Ascending aorta (tissue), 2 donors: ENCODE data around the gene CCDC124. TPM values are rescaled to one million over a fixed set of nuclear protein-coding genes. Genes with fewer than 3 reads are reported as not detected.

ENCODE experiments used
- DNase-seq, 2 donors: peaks; one replicate each; pipeline ENCODE4 v3.0.0-alpha.2; 2019; ENCODE audit warnings: low spot score in 2 of 2
- H3K27ac ChIP-seq, 2 donors: fragments of 200-600 bp; sonication (generic); one replicate each; pipeline ENCODE4 v1.5.1; 2016 to 2017; ENCODE audit warnings: mild to moderate bottlenecking in 1 of 2
- H3K27me3 ChIP-seq: fragments of 200-600 bp; sonication (generic); one replicate; pipeline ENCODE4 v1.5.1; 2017
- H3K36me3 ChIP-seq, 2 donors: fragments of 200-600 bp; sonication (generic); one replicate each; pipeline ENCODE4 v1.5.1; 2016
- H3K4me1 ChIP-seq, 2 donors: fragments of 200-600 bp; sonication (generic); one replicate each; pipeline ENCODE4 v1.5.1; 2016 to 2017; ENCODE audit warnings: mild to moderate bottlenecking in 1 of 2
- H3K4me3 ChIP-seq, 2 donors: fragments of 200-600 bp; sonication (generic); one replicate each; pipeline ENCODE4 v1.5.1; 2016 to 2017; ENCODE audit warnings: mild to moderate bottlenecking in 1 of 2
- H3K9me3 ChIP-seq, 2 donors: fragments of 200-600 bp; sonication (generic); one replicate each; pipeline ENCODE4 v1.5.1; 2016
- intact Hi-C: fragments of 100-400 bp; cut with DNase I; formaldehyde crosslinking; loops from one replicate; pipeline ENCODE4 v1.15.1; 2023
- total RNA-seq: library from RNA; depleted of rRNA; stranded (reverse); fragments of >200 nt; gene quantifications from one replicate; pipeline ENCODE4 v1.1.0, GENCODE V29; 2016
- TF ChIP-seq, protein P1 (sequence below), 3 experiments: fragments of 200-600 bp in 2 of 3; fragments of 450-650 bp in 1 of 3; sonication (generic) in 2 of 3; IDR thresholded peaks; one replicate each; pipeline ENCODE4 v1.5.1; 2016 to 2019; ENCODE audit warnings: antibody characterized with exemption in 3 of 3, mild to moderate bottlenecking in 1 of 3, moderate library complexity in 1 of 3

Gene CCDC124
- total RNA-seq, 1 donor from 2014 or later, result 43.3 TPM

DNA sequence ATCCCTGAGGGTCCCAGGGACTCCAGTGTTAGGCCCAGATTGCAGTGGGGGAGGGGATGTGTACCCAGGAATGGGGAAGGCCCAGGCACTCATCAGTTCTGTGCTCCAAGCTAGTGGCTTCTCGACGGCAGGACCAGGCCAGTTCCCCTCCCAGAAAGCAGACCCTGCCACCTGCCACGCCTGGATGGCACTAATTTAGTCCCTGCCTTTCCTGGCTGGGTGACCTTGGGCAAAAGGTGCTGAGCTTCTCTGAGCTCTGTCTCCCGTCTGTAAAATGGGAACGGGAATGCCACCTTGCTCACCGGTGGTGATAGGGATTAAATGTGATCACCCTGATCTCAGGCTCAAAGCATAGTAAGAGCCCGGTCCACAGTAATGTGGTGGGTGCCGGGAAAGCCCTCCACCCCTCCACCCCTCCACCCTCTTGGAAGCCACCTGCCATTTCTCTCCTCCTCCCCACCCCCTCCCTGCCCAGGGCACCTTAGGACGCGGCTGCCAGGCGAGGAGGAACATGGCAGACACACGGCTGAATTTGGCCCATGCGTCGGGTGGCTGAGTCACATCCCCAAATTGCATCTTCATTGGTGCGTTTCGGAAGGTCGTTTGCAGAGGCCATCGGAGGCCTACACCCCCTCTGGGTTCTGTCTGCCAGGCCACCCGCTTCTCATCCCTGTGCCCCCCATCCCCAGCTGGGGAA, 36.4 kb downstream of the CCDC124 start:
- intact Hi-C loops, result no loop called here
- no peaks in the 10 kb centered on the region for H3K4me1 ChIP-seq
- peaks cover 7% of the 10 kb centered on the region for H3K27me3 ChIP-seq
- no peak overlapping the region for H3K27ac ChIP-seq
- no peak for DNase-seq
- H3K4me3 ChIP-seq, result no peak overlapping the region
- no peaks in the 10 kb centered on the region for H3K36me3 ChIP-seq
- TF ChIP-seq, protein P1, sequence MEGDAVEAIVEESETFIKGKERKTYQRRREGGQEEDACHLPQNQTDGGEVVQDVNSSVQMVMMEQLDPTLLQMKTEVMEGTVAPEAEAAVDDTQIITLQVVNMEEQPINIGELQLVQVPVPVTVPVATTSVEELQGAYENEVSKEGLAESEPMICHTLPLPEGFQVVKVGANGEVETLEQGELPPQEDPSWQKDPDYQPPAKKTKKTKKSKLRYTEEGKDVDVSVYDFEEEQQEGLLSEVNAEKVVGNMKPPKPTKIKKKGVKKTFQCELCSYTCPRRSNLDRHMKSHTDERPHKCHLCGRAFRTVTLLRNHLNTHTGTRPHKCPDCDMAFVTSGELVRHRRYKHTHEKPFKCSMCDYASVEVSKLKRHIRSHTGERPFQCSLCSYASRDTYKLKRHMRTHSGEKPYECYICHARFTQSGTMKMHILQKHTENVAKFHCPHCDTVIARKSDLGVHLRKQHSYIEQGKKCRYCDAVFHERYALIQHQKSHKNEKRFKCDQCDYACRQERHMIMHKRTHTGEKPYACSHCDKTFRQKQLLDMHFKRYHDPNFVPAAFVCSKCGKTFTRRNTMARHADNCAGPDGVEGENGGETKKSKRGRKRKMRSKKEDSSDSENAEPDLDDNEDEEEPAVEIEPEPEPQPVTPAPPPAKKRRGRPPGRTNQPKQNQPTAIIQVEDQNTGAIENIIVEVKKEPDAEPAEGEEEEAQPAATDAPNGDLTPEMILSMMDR (IDR thresholded peaks at IDR 0.05), result no peak
- no peaks in the 10 kb centered on the region for H3K9me3 ChIP-seq

DNA sequence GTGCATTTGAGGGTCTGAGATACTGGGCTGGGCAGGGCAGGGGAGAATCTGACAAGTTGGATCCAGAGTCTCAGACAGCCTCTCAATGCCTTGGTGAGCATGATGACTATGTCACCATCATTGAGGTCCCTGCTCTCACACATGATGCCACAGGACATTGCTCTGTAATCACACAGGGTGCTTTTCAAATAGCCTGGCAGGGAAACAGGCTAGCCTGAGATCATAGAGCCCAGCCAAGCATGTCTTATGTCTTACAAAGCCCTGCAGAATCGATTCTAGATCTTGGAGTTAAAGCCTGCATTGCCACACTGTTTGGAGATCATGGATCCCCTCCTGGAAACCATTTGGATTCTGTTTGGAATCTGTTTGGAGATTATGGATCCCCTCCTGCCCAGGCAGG, 39.4 kb downstream of the CCDC124 start:
- H3K36me3 ChIP-seq, result no peaks in the 10 kb centered on the region
- no peak overlapping the region for H3K4me3 ChIP-seq
- no peaks in the 10 kb centered on the region for H3K4me1 ChIP-seq
- no peak overlapping the region for H3K27ac ChIP-seq
- intact Hi-C loops, result no loop called here
- H3K27me3 ChIP-seq, result peaks cover 6% of the 10 kb centered on the region
- TF ChIP-seq, protein P1 (IDR thresholded peaks at IDR 0.05), result no peak
- no peak for DNase-seq
- no peaks in the 10 kb centered on the region for H3K9me3 ChIP-seq

DNA sequence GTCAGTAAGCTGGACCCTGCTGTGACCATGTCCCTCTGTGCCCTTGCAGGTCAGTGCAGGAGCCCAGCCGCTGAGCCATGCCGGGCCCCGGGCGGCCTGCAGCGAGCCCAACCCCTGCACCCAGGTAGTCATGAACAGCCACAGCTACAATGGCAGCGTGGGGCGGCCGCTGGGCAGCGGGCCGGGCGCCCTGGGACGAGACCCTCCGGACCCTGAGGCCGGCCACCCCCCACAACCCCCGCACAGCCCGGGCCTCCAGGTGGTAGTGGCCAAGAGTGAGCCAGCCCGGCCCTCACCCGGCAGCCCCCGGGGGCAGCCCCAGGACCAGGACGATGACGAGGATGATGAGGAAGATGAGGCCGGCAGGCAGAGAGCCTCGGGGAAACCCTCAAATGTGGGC, 40.9 kb downstream of the CCDC124 start:
- H3K36me3 ChIP-seq, result no peaks in the 10 kb centered on the region
- no peaks in the 10 kb centered on the region for H3K4me1 ChIP-seq
- TF ChIP-seq, protein P1 (IDR thresholded peaks at IDR 0.05), result no peak
- H3K27ac ChIP-seq, result no peak overlapping the region
- intact Hi-C loops, result no loop called here
- no peak for DNase-seq
- no peaks in the 10 kb centered on the region for H3K27me3 ChIP-seq
- no peak overlapping the region for H3K4me3 ChIP-seq
- H3K9me3 ChIP-seq, result no peaks in the 10 kb centered on the region

GRCh38 chr19:17974551-17974950, 41.7 kb downstream of the CCDC124 start:
- Histone ChIP-seq H3K27ac (no peak overlapping the region), H3K9me3 (no peaks in the 10 kb centered on the region), H3K4me1 (no peaks in the 10 kb centered on the region), H3K27me3 (no peaks in the 10 kb centered on the region), H3K36me3 (no peaks in the 10 kb centered on the region), H3K4me3 (no peak overlapping the region)
- no peak for DNase-seq
- TF ChIP-seq, protein P1 (IDR thresholded peaks at IDR 0.05), result no peak
- intact Hi-C loops, result no loop called here

- Histone ChIP-seq H3K27ac (no peak overlapping the region), H3K9me3 (no peaks in the 10 kb centered on the region), H3K4me3 (no peak overlapping the region), H3K27me3 (no peaks in the 10 kb centered on the region), H3K4me1 (no peaks in the 10 kb centered on the region), H3K36me3 (no peaks in the 10 kb centered on the region)
- DNase-seq, result no peak
- TF ChIP-seq, protein P1 (IDR thresholded peaks at IDR 0.05), result no peak
- intact Hi-C loops, result no loop called here
Observed at GRCh38 chr19:17975032-17975431, 42.2 kb downstream of the CCDC124 start.

DNA sequence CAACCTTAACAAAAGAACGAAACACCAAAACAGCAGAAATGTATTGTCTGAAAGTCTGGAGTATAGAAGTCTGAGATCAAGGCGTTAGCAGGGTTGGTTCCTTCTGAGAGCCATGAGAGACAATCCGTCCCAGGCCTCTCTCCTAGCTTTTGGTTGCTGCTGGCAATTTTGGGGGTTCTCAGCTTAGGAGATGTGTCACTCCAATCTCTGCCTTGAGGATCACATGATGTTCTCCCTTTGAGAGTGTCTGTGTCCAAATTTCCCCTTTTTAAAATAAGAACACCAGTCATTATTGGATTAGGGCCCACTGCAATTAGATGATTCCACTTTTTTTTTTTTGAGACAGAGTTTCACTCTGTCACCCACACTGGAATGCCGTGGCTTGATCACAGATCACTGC, 44.2 kb downstream of the CCDC124 start:
- TF ChIP-seq, protein P1 (IDR thresholded peaks at IDR 0.05), result no peak
- H3K9me3 ChIP-seq, result no peaks in the 10 kb centered on the region
- no peaks in the 10 kb centered on the region for H3K27me3 ChIP-seq
- H3K4me1 ChIP-seq, result no peaks in the 10 kb centered on the region
- H3K4me3 ChIP-seq, result no peak overlapping the region
- H3K36me3 ChIP-seq, result no peaks in the 10 kb centered on the region
- no peak overlapping the region for H3K27ac ChIP-seq
- DNase-seq, result no peak
- intact Hi-C loops, result no loop called here
